Measurements from ENCODE around the gene ELF3. TPM values are rescaled to one million over a fixed set of nuclear protein-coding genes. Genes with fewer than 3 reads are reported as not detected.

Gene ELF3
- total and polyA plus RNA-seq, 12 donors: 0.06 to 1.4 (median 0.50) TPM; not detected in 3

GRCh38 chr1:202015662-202015937 is 5.2 kb downstream of the ELF3 start:
- DNase-seq: no peak
- peaks cover 0 to 5% of the 10 kb centered on the region in 2 donors for H3K4me1 ChIP-seq (replicated peaks in 1 of 2)
- 79 to 86% (median 81%) methylated on average over 2 to 3 of the region's 3 CpGs for WGBS, 4 donors
- H3K36me3 ChIP-seq (replicated peaks in 1 of 2): no peaks in the 10 kb centered on the region
- H3K27me3 ChIP-seq: no peaks in the 10 kb centered on the region
- H3K9me3 ChIP-seq (replicated peaks in 1 of 3): no peaks in the 10 kb centered on the region
- intact Hi-C loops (cut with DNase I): no loop called here
- H3K4me3 ChIP-seq: no peak overlapping the region
- no peak for TF ChIP-seq CTCF (IDR thresholded peaks at IDR 0.05)
- TF ChIP-seq POLR2A (IDR thresholded peaks at IDR 0.05): no peak
- H3K27ac ChIP-seq: no peak overlapping the region

- TF ChIP-seq CTCF (IDR thresholded peaks at IDR 0.05) (no peak), POLR2A (IDR thresholded peaks at IDR 0.05) (no peak)
- intact Hi-C loops (cut with DNase I): no loop called here
- no peaks in the 10 kb centered on the region for H3K9me3 ChIP-seq (replicated peaks in 1 of 3)
- no peaks in the 10 kb centered on the region for H3K27me3 ChIP-seq
- DNase-seq: peak in 1 of 7 donors; percentile 46
- WGBS, 4 donors: 65 to 75% (median 69%) methylated on average over 8 to 9 of the region's 9 CpGs
- H3K4me3 ChIP-seq: no peak overlapping the region
- no peaks in the 10 kb centered on the region for H3K36me3 ChIP-seq (replicated peaks in 1 of 2)
- H3K27ac ChIP-seq: no peak overlapping the region
- H3K4me1 ChIP-seq (replicated peaks in 1 of 2): peaks cover 0 to 5% of the 10 kb centered on the region in 2 donors
These were observed 5.8 kb downstream of the ELF3 start for GRCh38 chr1:202016022-202016810.

- Histone ChIP-seq H3K27me3 (no peaks in the 10 kb centered on the region), H3K27ac (no peak overlapping the region), H3K4me3 (no peak overlapping the region), H3K9me3 (replicated peaks in 1 of 3) (no peaks in the 10 kb centered on the region), H3K36me3 (replicated peaks in 1 of 2) (no peaks in the 10 kb centered on the region), H3K4me1 (replicated peaks in 1 of 2) (peaks cover 0 to 5% of the 10 kb centered on the region in 2 donors)
- intact Hi-C loops (cut with DNase I): no loop called here
- DNase-seq: no peak
- WGBS, 4 donors: 87 to 95% (median 91%) methylated on average over 18 to 21 of the region's 21 CpGs
- TF ChIP-seq POLR2A (IDR thresholded peaks at IDR 0.05) (no peak), CTCF (IDR thresholded peaks at IDR 0.05) (no peak)
These were observed 6.7 kb downstream of the ELF3 start for GRCh38 chr1:202016811-202017748.

- no peaks in the 10 kb centered on the region for H3K9me3 ChIP-seq (replicated peaks in 1 of 3)
- peaks cover 0 to 5% of the 10 kb centered on the region in 2 donors for H3K4me1 ChIP-seq (replicated peaks in 1 of 2)
- WGBS, 4 donors: 71 to 85% (median 79%) methylated on average over 12 to 18 of the region's 18 CpGs
- TF ChIP-seq CTCF (IDR thresholded peaks at IDR 0.05) (no peak), POLR2A (IDR thresholded peaks at IDR 0.05) (no peak)
- H3K4me3 ChIP-seq: no peak overlapping the region
- H3K27me3 ChIP-seq: no peaks in the 10 kb centered on the region
- H3K36me3 ChIP-seq (replicated peaks in 1 of 2): no peaks in the 10 kb centered on the region
- intact Hi-C loops (cut with DNase I): no loop called here
- no peak for DNase-seq
- no peak overlapping the region for H3K27ac ChIP-seq
These were observed 7.5 kb downstream of the ELF3 start for GRCh38 chr1:202017749-202018467.

Data from adrenal gland (tissue), 12 donors.